Stimulated activated CD8-positive, alpha-beta memory T cell treated with anti-CD3 and anti-CD28 coated beads, Interleukin-4, amount 100 ng/mL, for 24 hours (primary cell): ENCODE data around the gene KRT7.

Source experiments
- DNase-seq: peaks from one replicate; pipeline ENCODE4 v3.0.0-alpha.2; 2020; ENCODE audit warnings: low read depth

Gene KRT7

GRCh38 chr12:52211716-52212585, 21.1 kb upstream of the KRT7 start:
- no peak for DNase-seq

- DNase-seq = no peak
Measured at GRCh38 chr12:52212701-52213563, 20.1 kb upstream of the KRT7 start.

GRCh38 chr12:52213564-52214420, 19.3 kb upstream of the KRT7 start:
- DNase-seq = peak; percentile 39

GRCh38 chr12:52214421-52214802, 18.6 kb upstream of the KRT7 start:
- no peak for DNase-seq

GRCh38 chr12:52215587-52216031, 17.4 kb upstream of the KRT7 start:
- no peak for DNase-seq

GRCh38 chr12:52216100-52216499, 16.9 kb upstream of the KRT7 start:
- DNase-seq = no peak

- DNase-seq = no peak
Measured at GRCh38 chr12:52216807-52217206, 16.2 kb upstream of the KRT7 start.

GRCh38 chr12:52217223-52217622, 15.8 kb upstream of the KRT7 start:
- DNase-seq = no peak

GRCh38 chr12:52218001-52218400, 15.0 kb upstream of the KRT7 start:
- DNase-seq = no peak

GRCh38 chr12:52220477-52220876, 12.6 kb upstream of the KRT7 start:
- DNase-seq = no peak

- DNase-seq = no peak
Measured at GRCh38 chr12:52221070-52221781, 11.8 kb upstream of the KRT7 start.

GRCh38 chr12:52221912-52222457, 11.1 kb upstream of the KRT7 start:
- DNase-seq = peak; percentile 54

GRCh38 chr12:52222692-52223091, 10.4 kb upstream of the KRT7 start:
- no peak for DNase-seq

- no peak for DNase-seq
Measured at GRCh38 chr12:52223406-52224039, 9.5 kb upstream of the KRT7 start.

GRCh38 chr12:52224151-52224550, 8.9 kb upstream of the KRT7 start:
- no peak for DNase-seq

- DNase-seq = no peak
Measured at GRCh38 chr12:52225752-52226151, 7.3 kb upstream of the KRT7 start.

- DNase-seq = no peak
Measured at GRCh38 chr12:52226446-52226845, 6.6 kb upstream of the KRT7 start.

GRCh38 chr12:52227606-52228166, 5.4 kb upstream of the KRT7 start:
- no peak for DNase-seq

GRCh38 chr12:52228366-52228765, 4.7 kb upstream of the KRT7 start:
- no peak for DNase-seq

- DNase-seq = no peak
Measured at GRCh38 chr12:52228931-52229330, 4.1 kb upstream of the KRT7 start.
